ENCODE measurements around the gene COQ9.
"Not testable (repeated sequence)": the region's sequence is repeated elsewhere in the genome, so short reads cannot be mapped to it uniquely, and the experiment has no call there.

COQ9 gene

GRCh38 chr16:57447186-57447962, at the start of gene COQ9, which contains the start of gene CIAPIN1:
COQ9 (plus strand) TSS chr16:57447479; CDS start chr16:57447506, 27 bp downstream.
CIAPIN1 (minus strand) TSS chr16:57447385; CDS start chr16:57440928, 6,457 bp downstream.
- DNase-seq (ENCODE audit: low spot score), result peak; percentile 89

GRCh38 chr16:57397493-57397892, 49.8 kb upstream of the COQ9 start:
- DNase-seq (ENCODE audit: low spot score), result not testable (repeated sequence)

- DNase-seq (ENCODE audit: low spot score), result no peak
These were observed 45.2 kb upstream of the COQ9 start for GRCh38 chr16:57401943-57402640.

GRCh38 chr16:57403965-57404817, 43.1 kb upstream of the COQ9 start, which contains the start of gene CCL17:
CCL17 (plus strand) TSS chr16:57404767; CDS start chr16:57413933, 9,166 bp downstream.
- DNase-seq (ENCODE audit: low spot score), result no peak

- DNase-seq (ENCODE audit: low spot score), result no peak
These were observed 42.2 kb upstream of the COQ9 start for GRCh38 chr16:57405097-57405496.

- no peak for DNase-seq (ENCODE audit: low spot score)
These were observed 40.4 kb upstream of the COQ9 start for GRCh38 chr16:57406881-57407280.

GRCh38 chr16:57407521-57408353, 39.5 kb upstream of the COQ9 start:
- DNase-seq (ENCODE audit: low spot score), result no peak

GRCh38 chr16:57409065-57409464, 38.2 kb upstream of the COQ9 start:
- DNase-seq (ENCODE audit: low spot score), result no peak

GRCh38 chr16:57409870-57410587, 37.2 kb upstream of the COQ9 start:
- no peak for DNase-seq (ENCODE audit: low spot score)

- no peak for DNase-seq (ENCODE audit: low spot score)
These were observed 35.8 kb upstream of the COQ9 start for GRCh38 chr16:57411362-57411976.

- no peak for DNase-seq (ENCODE audit: low spot score)
These were observed 34.7 kb upstream of the COQ9 start for GRCh38 chr16:57412584-57412983.

GRCh38 chr16:57413301-57413730, 34.0 kb upstream of the COQ9 start:
- DNase-seq (ENCODE audit: low spot score), result no peak

- no peak for DNase-seq (ENCODE audit: low spot score)
These were observed 33.5 kb upstream of the COQ9 start for GRCh38 chr16:57413733-57414132.

GRCh38 chr16:57416084-57416483, 31.2 kb upstream of the COQ9 start:
- DNase-seq (ENCODE audit: low spot score), result no peak

- no peak for DNase-seq (ENCODE audit: low spot score)
These were observed 27.8 kb upstream of the COQ9 start for GRCh38 chr16:57419506-57419905.

GRCh38 chr16:57422026-57422944, 25.0 kb upstream of the COQ9 start:
- DNase-seq (ENCODE audit: low spot score), result peak; percentile 39

- DNase-seq (ENCODE audit: low spot score), result no peak
These were observed 24.1 kb upstream of the COQ9 start for GRCh38 chr16:57423152-57423551.

GRCh38 chr16:57424583-57424982, 22.7 kb upstream of the COQ9 start:
- no peak for DNase-seq (ENCODE audit: low spot score)

- no peak for DNase-seq (ENCODE audit: low spot score)
These were observed 20.9 kb upstream of the COQ9 start for GRCh38 chr16:57426356-57426755.
